Measurements from ENCODE around the gene NOL4L.

- no peak for TF ChIP-seq CTCF (IDR thresholded peaks at IDR 0.05)
- no peak for TF ChIP-seq POLR2A (IDR thresholded peaks at IDR 0.05)
- TF ChIP-seq EP300 (IDR thresholded peaks at IDR 0.05): no peak
Measured at GRCh38 chr20:32586291-32586690, 1.2 kb upstream of the NOL4L start.
